Measurements from ENCODE around the gene RNF224.

RNF224 gene

DNA sequence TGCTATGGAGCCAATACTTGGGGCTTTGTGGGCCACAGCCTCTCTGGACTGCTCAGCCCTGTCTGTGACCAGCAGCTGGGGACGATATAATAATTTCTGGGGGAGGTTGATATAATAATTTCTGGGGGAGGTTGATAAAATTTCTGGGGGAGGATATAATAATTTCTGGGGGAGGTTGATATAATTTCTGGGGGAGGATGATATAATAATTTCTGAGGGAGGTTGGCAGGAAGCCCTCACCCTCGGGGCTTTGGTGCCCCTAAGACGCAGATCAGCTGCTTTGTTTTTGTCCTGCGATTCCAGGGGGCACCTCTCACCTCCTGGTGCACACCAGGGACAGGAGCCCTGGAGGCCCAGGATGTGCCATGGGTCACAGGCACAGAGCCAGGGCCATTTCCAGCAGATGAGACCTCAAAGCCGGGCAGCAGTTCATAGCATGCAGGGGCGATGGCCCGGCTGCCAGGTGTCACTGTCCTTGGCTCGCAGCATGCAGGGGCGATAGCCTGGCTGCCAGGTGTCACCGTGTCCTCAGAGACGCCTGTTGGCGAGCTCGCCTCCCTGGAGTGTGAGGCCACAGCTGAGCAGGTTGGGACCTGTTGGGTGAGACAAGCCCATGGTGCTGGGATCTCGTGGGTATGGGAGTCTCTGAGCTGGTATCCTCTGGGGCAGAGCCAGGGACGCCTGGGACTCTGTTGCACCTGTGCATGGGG lies 46.5 kb downstream of the RNF224 start:
- TF ChIP-seq, protein P1, sequence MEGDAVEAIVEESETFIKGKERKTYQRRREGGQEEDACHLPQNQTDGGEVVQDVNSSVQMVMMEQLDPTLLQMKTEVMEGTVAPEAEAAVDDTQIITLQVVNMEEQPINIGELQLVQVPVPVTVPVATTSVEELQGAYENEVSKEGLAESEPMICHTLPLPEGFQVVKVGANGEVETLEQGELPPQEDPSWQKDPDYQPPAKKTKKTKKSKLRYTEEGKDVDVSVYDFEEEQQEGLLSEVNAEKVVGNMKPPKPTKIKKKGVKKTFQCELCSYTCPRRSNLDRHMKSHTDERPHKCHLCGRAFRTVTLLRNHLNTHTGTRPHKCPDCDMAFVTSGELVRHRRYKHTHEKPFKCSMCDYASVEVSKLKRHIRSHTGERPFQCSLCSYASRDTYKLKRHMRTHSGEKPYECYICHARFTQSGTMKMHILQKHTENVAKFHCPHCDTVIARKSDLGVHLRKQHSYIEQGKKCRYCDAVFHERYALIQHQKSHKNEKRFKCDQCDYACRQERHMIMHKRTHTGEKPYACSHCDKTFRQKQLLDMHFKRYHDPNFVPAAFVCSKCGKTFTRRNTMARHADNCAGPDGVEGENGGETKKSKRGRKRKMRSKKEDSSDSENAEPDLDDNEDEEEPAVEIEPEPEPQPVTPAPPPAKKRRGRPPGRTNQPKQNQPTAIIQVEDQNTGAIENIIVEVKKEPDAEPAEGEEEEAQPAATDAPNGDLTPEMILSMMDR (conservative IDR thresholded peaks at IDR 0.05): no peak
- peak overlapping the region; percentile 99 for H3K27ac ChIP-seq

DNA sequence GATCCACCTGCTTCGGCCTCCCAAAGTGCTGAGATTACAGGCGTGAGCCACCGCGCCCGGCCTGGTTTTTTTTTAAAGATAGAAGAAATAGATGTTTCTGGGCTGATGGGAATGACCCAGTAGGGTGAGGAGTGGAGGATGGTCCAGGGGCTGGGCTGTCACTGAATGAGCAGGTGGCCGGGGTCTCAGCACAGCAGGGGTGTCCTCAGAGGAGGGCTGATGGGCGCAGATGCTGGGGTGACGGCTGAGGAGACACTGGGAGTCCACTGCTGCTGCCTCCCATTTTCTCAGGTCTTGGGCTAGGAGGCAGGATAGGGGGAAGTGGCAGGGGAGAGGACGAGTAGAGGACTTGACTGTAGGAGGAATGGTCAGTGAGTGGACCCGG lies 47.9 kb downstream of the RNF224 start:
- peak overlapping the region; percentile 19; the same call in 1 of the 2 replicates for H3K27ac ChIP-seq

DNA sequence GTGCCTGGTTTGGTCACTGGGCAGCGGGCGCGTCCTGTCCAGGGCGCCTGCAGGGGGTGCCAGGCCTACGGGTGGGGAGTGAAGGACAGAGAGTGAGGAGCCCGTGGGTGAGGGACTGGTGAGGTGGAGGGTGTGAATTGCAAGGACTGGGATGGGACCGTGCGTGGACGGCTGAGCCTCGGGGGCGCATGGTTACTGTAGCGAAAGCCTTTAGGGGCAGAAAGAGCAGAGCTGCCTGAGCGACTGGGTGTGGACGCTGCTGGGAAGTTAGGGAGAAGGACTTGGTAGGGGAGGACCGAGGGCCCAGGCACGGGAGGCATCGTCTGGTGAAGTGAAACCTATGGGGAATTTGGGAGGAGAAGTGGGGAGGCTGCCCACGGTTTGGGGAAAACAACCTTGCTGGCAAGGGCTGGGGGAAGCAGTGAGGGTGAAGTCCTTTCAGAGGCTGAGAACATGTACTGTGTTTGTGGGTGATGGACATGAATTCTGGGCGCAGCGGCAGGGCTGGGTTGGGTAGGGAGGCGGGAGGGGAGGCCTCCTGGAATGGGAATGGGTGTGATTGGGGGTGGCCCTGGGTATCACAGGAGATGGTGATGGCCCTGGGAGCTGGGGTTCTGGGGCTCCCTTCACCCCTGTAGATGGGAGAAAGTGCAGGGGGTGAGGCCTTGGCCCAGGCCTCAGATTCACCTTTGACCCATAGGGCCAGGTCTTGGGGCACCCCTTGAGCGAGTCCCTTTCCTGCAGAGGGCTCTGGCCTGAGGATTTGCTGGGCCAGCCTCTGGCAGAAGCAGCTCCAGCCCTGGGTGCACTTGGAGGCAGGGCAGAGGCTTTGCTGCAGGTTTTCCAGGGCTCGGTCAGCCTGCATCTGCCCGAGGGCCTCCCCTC lies 48.5 kb downstream of the RNF224 start:
- TF ChIP-seq, protein P1 (conservative IDR thresholded peaks at IDR 0.05): no peak
- peak overlapping the region; percentile 19; the same call in 1 of the 2 replicates for H3K27ac ChIP-seq

More for the DNA sequence above, 47.9 kb downstream of the RNF224 start:
- TF ChIP-seq, protein P1 (conservative IDR thresholded peaks at IDR 0.05): no peak

DNA sequence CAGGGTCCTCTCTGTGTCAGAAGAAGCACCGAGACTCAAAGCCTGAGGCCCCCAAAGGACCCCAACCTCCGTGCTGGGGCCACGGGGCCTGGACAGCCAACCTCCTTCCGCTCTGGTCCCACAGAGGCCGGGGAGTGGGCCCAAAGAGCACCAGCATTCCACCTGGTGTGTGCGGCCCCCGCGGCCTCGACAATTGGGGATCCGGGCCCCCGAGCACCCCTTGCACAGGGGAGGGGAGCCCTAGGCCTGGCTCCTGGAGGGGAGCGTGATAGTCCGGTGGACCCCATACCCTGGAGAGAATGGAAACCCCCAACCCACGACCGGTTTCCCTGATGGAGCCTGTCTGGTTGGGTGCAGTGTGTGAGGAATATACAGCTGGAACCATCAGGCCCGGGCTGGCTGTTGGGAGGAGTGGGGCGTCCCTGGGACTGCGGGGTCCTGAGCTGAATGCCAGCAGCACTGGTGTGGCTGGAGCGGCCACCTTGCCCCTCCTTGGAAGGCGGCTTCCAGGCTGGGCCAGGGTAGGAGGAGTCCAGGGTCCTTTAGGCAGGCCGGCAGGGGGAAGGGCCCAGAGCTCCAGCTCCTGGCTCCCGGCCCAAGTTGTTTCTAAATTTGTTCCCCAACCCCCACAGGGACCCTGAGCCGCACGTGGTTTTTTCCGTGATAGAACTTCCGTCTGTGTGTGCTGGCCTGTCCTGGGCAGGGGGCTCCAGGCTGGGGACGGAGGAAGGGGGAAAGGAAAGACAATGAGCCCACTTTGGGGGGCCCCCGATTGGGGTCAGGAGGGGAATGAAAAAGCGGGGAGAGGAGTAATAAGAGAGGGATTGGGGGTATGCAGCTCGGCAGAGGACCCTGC lies 49.4 kb downstream of the RNF224 start:
- no peak overlapping the region for H3K27ac ChIP-seq
- TF ChIP-seq, protein P1 (conservative IDR thresholded peaks at IDR 0.05): no peak

DNA sequence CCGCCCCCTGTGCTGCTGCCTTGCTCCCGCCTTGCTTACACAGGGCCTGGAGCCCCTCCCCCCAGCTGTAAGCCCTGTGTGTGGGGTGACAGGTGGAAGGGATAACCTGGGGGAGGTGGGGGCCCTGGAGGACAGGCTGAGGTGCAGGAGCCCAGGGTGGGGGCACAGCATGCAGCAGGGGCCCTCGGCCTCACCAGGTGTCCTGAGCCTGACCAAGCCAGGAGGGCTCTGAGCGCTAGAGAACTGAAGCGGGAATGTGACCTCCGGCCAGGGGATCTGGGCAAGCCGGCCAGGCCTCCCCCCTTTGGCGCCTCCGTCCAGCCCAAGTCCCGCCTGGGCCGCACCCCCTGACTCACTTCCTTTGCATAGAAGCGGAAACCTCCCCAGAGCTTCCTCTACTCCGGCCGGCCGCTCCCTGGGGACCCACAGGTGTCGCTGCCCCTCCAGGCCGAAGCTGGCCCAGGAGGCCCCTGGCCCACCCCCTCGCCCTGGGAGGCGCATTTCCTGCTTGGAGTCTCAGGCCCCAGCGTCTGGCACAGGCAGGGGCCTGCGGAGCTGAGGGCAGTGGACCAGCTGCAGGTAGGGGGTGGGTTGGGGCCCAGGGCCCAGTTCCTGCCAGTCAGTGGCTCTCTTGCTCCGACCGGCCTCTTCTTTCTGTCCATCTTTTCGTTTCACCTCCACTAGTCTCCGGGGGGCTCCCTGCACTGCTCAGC lies 50.2 kb downstream of the RNF224 start, which contains the start of gene TOR4A:
Gene TOR4A (plus strand): TSS at position 398 of the 713 bp plus-strand sequence. CDS start 964 bp downstream, outside the sequence.
- H3K27ac ChIP-seq: no peak within 1 kb of the TSS
- TF ChIP-seq, protein P1 (conservative IDR thresholded peaks at IDR 0.05): no peak

DNA sequence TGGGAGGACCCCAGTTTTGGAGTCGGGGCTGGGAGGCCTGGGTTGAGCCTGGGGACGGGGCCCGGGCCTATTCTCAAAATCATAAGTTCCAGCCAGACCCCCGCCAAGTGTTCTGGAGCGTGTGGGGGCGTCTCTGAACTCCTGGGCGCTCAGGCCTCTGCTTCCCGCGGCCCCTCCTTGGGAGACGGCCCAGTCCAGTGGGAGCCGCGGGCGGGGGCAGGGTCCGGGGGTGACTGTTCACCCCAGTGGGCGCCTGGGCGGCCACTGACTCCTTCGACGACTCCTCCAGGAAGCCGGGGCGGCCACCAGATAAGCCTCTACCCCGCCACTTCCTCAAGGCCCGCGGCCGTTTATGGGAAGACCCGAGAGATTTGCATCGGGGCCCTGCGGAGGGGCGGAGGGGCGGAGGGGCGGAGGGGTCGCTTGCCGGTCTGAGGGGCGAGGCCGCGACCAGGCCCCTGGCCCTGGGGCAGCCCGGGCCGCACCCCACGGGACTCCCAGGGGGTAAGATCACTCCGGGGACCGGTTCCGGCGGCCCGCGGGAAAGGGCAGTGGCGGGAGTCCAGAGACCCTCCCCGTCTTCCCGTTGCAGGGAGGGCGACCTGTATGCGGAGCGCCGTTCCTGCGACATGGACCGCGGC lies 50.9 kb downstream of the RNF224 start:
- TF ChIP-seq, protein P1 (conservative IDR thresholded peaks at IDR 0.05): no peak
- H3K27ac ChIP-seq: no peak overlapping the region
